CD4-positive, alpha-beta T cell (primary cell): ENCODE data around the gene DCAF16. TPM values are rescaled to one million over a fixed set of nuclear protein-coding genes. Genes with fewer than 3 reads are reported as not detected.

ENCODE experiments used
- ATAC-seq: fragments of 200-7000 bp; cut with Tn5 transposase; one replicate; pipeline ENCODE4 v1.10.0; 2022; ENCODE audit warnings: mild to moderate bottlenecking; ENCODE audit not compliant: poor library complexity
- CTCF ChIA-PET: fragments of 350-600 bp; sonication (Branson Sonifier 250); formaldehyde crosslinking; loops from one replicate; lab custom pipeline; 2021; ENCODE audit warnings: antibody characterized with exemption, inconsistent platforms; lab: Charles Lee
- POLR2A ChIA-PET: fragments of 350-600 bp; sonication (Branson Sonifier 250); formaldehyde crosslinking; loops from one replicate; lab custom pipeline; 2021; ENCODE audit warnings: antibody characterized with exemption, inconsistent platforms; lab: Charles Lee
- DNase-seq, 14 experiments: peaks; one replicate each; pipeline ENCODE4 v3.0.0-alpha.2; 2013 to 2020; ENCODE audit warnings: mixed read lengths in 2 of 14
- H3K27ac ChIP-seq, 2 donors: one replicate each; pipeline versions ENCODE4 v1.5.1 to v1.7.0; 2013; ENCODE audit warnings: low read length in 2 of 2, low read depth in 1 of 2, mild to moderate bottlenecking in 1 of 2
- H3K27me3 ChIP-seq, 2 experiments: 1 replicate in 1 of 2; 2 replicates in 1 of 2; pipeline versions ENCODE4 v1.6.1 to v1.7.0; 2013; ENCODE audit warnings: low read length in 2 of 2, control low read depth in 1 of 2, mild to moderate bottlenecking in 1 of 2, moderate library complexity in 1 of 2; ENCODE audit not compliant: insufficient read depth in 2 of 2, control insufficient read depth in 1 of 2
- H3K36me3 ChIP-seq: one replicate; pipeline ENCODE4 v1.6.1; 2013; ENCODE audit warnings: low read length, control low read depth; ENCODE audit not compliant: insufficient read depth
- H3K4me1 ChIP-seq: one replicate; pipeline ENCODE4 v1.6.1; 2013; ENCODE audit warnings: low read length, control low read depth; ENCODE audit not compliant: insufficient read depth
- H3K4me3 ChIP-seq: one replicate; pipeline ENCODE4 v1.5.1; 2013; ENCODE audit warnings: mild to moderate bottlenecking, low read length, moderate library complexity
- H3K9me3 ChIP-seq, 2 experiments: 1 replicate in 1 of 2; 2 replicates in 1 of 2; pipeline versions ENCODE4 v1.6.1 to v1.7.0; 2013; ENCODE audit warnings: low read length in 2 of 2, mild to moderate bottlenecking in 2 of 2, control low read depth in 1 of 2, moderate library complexity in 1 of 2; ENCODE audit not compliant: control insufficient read depth in 1 of 2, insufficient read depth in 1 of 2
- H3K27ac Mint-ChIP-seq: one replicate; pipeline ENCODE4 v1.8.0; 2020; ENCODE audit warnings: mixed read lengths
- H3K27me3 Mint-ChIP-seq: one replicate; pipeline ENCODE4 v1.8.0; 2021; ENCODE audit warnings: mixed read lengths
- H3K36me3 Mint-ChIP-seq: one replicate; pipeline ENCODE4 v1.8.0; 2021; ENCODE audit warnings: low read depth, mixed read lengths
- H3K4me1 Mint-ChIP-seq: one replicate; pipeline ENCODE4 v1.8.0; 2021; ENCODE audit warnings: low read depth, mixed read lengths
- H3K4me3 Mint-ChIP-seq: one replicate; pipeline ENCODE4 v1.8.0; 2020; ENCODE audit warnings: mild to moderate bottlenecking, mixed read lengths
- H3K9me3 Mint-ChIP-seq: one replicate; pipeline ENCODE4 v1.8.0; 2020; ENCODE audit warnings: mixed read lengths
- intact Hi-C, 2 experiments: fragments of 100-400 bp; cut with DNase I in 1 of 2; cut with micrococcal nuclease in 1 of 2; formaldehyde crosslinking; loops; one replicate each; pipeline versions ENCODE4 v1.15.1 to v1.9.0; 2023 to 2025; cut with DNase I, micrococcal nuclease
- polyA plus RNA-seq, 2 donors: library from polyadenylated mRNA; unstranded; fragments of 120-200 nt; gene quantifications; one replicate each; pipeline ENCODE4 v1.2.1, GENCODE V29; 2013
- total RNA-seq, 174 experiments: library from RNA in 2 of 174; stranded (reverse) in 2 of 174; gene quantifications; one replicate each; pipeline ENCODE4 v1.2.3 and lab custom pipeline; 2021 to 2026
- TF ChIP-seq, protein P1 (sequence below): fragments of 200-600 bp; IDR thresholded peaks from one replicate; pipeline ENCODE4 v1.8.0; 2022; ENCODE audit warnings: antibody characterized with exemption, mild to moderate bottlenecking

The DCAF16 gene
- total RNA-seq (10 to 100 TPM; 88.5 to 91.4 TPM), total RNA-seq (lab: John Stamatoyannopoulos, UW) (51.4 to 157 (median 101) reads per million in 172 experiments)
- polyA plus RNA-seq (2013, experiment 1 of 2), result 25.9 TPM
- 28.1 TPM for polyA plus RNA-seq (2013, experiment 2 of 2)

DNA sequence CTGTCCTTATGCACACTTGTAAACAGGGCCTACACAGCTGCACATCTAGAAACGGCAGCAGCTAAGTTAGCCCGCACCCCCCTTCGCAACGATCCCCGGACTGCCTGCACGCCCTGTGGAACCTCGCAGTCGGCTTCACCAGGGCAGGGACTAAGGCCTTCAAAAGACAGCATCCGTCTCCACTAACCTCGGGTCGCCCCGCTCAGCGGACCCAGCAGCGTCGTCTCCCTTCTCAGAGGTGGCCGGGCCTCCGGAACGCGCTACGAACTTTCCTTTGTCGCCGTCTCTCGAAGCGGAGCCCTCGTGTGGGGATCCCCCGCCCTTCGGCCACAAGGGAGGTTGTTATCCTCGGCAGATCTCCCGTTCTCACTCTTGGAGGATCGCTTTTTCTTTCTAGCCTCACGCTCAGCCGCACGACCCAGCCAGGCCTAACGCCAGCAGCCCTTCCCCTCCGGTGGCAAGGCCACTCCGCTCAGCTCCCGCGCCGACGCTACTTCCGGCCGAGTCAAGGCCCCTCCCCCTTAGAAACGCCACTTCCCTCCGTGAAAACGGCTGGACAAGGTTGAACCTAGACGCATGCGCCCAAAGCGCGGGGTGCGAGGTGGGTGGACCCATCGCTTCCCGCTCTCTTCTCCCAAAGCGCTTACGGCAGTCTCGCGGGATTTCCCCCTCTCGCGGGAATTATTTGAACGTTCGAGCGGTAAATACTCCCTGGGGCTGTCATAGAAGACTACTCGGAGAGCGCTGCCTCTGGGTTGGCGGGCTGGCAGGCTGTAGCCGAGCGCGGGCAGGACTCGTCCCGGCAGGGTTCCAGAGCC is at the start of gene DCAF16, which contains the start of gene NCAPG:
DCAF16 (minus strand) TSS at position 498 of the 818 bp plus-strand sequence. CDS start 6,616 bp downstream, outside the sequence.
NCAPG (plus strand) TSS at position 720 of the 818 bp plus-strand sequence. CDS start 99 bp downstream, outside the sequence.
- peak within 1 kb of the TSS; percentile 96 for H3K27ac Mint-ChIP-seq
- peaks cover 40% of the 10 kb centered on the region for H3K36me3 Mint-ChIP-seq
- peaks cover 63% of the 10 kb centered on the region for H3K4me1 Mint-ChIP-seq
- no peaks in the 10 kb centered on the region for H3K9me3 ChIP-seq
- no peaks in the 10 kb centered on the region for H3K27me3 ChIP-seq
- peak within 1 kb of the TSS; percentile 92 for H3K4me3 ChIP-seq
- H3K27me3 Mint-ChIP-seq, result no peaks in the 10 kb centered on the region
- POLR2A ChIA-PET, result interaction anchor here (0.9 to 1.7 kb wide), 6 partner anchors 15 to 299 kb away, joined by 3 to 21 read pairs (median 5); partner anchors contain the start of genes LAP3, LCORL, MED28 and QDPR
- CTCF ChIA-PET, result interaction anchor here (1.3 to 3.3 kb wide), 2 partner anchors 262 kb away, joined by 3 to 9 read pairs; no protein-coding TSS in a partner anchor
- H3K4me1 ChIP-seq, result peaks cover 20% of the 10 kb centered on the region
- intact Hi-C loops, result loop anchor here (1.0 to 10.0 kb wide), 7 partner anchors 173 to 473 kb away; partner anchors contain the start of genes MED28 (in 2 of the 2), LAP3 (in 1 of the 2) and LCORL (in 1 of the 2)
- peaks cover 1% of the 10 kb centered on the region for H3K36me3 ChIP-seq
- peak; percentile 97 to 100 (median 99) for DNase-seq
- TF ChIP-seq, protein P1, sequence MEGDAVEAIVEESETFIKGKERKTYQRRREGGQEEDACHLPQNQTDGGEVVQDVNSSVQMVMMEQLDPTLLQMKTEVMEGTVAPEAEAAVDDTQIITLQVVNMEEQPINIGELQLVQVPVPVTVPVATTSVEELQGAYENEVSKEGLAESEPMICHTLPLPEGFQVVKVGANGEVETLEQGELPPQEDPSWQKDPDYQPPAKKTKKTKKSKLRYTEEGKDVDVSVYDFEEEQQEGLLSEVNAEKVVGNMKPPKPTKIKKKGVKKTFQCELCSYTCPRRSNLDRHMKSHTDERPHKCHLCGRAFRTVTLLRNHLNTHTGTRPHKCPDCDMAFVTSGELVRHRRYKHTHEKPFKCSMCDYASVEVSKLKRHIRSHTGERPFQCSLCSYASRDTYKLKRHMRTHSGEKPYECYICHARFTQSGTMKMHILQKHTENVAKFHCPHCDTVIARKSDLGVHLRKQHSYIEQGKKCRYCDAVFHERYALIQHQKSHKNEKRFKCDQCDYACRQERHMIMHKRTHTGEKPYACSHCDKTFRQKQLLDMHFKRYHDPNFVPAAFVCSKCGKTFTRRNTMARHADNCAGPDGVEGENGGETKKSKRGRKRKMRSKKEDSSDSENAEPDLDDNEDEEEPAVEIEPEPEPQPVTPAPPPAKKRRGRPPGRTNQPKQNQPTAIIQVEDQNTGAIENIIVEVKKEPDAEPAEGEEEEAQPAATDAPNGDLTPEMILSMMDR, result no peak
- H3K9me3 Mint-ChIP-seq, result no peaks in the 10 kb centered on the region
- peak; percentile 86 for ATAC-seq
- H3K27ac ChIP-seq, result peak within 1 kb of the TSS; percentile 92 to 96
- peak within 1 kb of the TSS; percentile 97 for H3K4me3 Mint-ChIP-seq

DNA sequence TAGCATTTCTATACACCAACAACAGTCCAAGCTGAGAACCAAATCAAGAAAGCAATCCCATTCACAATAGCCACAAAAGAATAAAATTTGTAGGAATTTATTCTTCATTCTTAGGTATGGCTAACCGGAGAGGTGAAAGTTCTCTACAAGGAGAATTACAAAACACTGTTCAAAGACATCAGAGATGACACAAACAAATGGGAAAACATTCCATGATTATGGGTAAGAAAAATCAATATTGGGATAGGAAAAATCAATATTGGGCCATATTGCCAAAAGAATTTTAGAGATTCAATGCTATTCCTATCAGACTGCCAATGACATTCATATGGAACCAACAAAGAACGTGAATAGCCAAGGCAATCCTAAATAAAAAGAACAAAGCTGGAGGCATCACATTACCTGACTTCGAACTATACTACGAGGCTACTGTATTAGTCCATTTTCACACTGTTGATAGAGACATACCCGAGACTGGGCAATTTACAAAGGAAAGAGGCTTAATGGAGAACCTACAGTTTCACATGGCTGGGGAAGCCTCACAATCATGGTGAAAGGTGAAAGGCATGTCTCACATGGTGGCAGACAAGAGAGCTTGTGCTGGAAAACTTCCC is 49.3 kb upstream of the DCAF16 start:
- no peaks in the 10 kb centered on the region for H3K27me3 Mint-ChIP-seq
- DNase-seq (no peak), ATAC-seq (no peak)
- TF ChIP-seq, protein P1, result no peak
- Histone ChIP-seq H3K4me3 (no peak overlapping the region), H3K9me3 (peaks cover 9 to 15% of the 10 kb centered on the region in 2 experiments), H3K4me1 (no peaks in the 10 kb centered on the region), H3K27me3 (no peaks in the 10 kb centered on the region), H3K27ac (no peak overlapping the region), H3K36me3 (no peaks in the 10 kb centered on the region)
- H3K4me3 Mint-ChIP-seq, result no peak overlapping the region
- ChIA-PET POLR2A (no interaction called here), CTCF (no interaction called here)
- no peaks in the 10 kb centered on the region for H3K4me1 Mint-ChIP-seq
- peaks cover 41% of the 10 kb centered on the region for H3K36me3 Mint-ChIP-seq
- intact Hi-C loops, result no loop called here
- H3K27ac Mint-ChIP-seq, result no peak overlapping the region
- peaks cover 12% of the 10 kb centered on the region for H3K9me3 Mint-ChIP-seq

DNA sequence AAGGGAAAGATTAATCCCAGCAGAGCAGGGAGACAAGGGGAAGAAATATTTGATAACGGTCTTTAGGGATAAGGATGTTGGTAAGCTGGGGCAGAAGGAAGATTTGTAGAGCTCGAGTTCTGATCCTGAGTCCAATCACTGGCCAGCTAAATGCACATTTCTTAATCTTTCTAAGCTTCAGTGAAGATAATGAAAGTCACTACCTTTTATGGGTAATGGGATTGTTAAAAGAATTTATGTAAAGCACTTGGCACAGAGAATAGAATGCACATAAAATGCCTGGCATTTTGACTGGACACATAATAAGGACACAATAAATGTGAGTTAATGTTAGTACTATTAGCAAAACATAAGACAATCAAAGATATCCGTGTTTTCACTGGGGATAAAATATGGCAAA is 43.5 kb upstream of the DCAF16 start:
- POLR2A ChIA-PET, result no interaction called here
- Histone ChIP-seq H3K27me3 (no peaks in the 10 kb centered on the region), H3K4me3 (no peak overlapping the region), H3K27ac (no peak overlapping the region), H3K36me3 (no peaks in the 10 kb centered on the region), H3K9me3 (no peaks in the 10 kb centered on the region), H3K4me1 (no peaks in the 10 kb centered on the region)
- no peaks in the 10 kb centered on the region for H3K27me3 Mint-ChIP-seq
- CTCF ChIA-PET, result interaction anchor here (1.2 kb wide), 1 partner anchor 10 kb away, joined by 4 read pairs; no protein-coding TSS in a partner anchor
- no peak overlapping the region for H3K4me3 Mint-ChIP-seq
- ATAC-seq (no peak), DNase-seq (no peak)
- H3K4me1 Mint-ChIP-seq, result no peaks in the 10 kb centered on the region
- TF ChIP-seq, protein P1, result no peak
- no peak overlapping the region for H3K27ac Mint-ChIP-seq
- intact Hi-C loops, result no loop called here
- H3K9me3 Mint-ChIP-seq, result peaks cover 3% of the 10 kb centered on the region
- H3K36me3 Mint-ChIP-seq, result peaks cover 7% of the 10 kb centered on the region
